Frontal cortex (tissue), 4 donors: ENCODE data around the gene BRD1. TPM values are rescaled to one million over a fixed set of nuclear protein-coding genes. Genes with fewer than 3 reads are reported as not detected.

Source experiments
- DNase-seq, 2 donors: peaks; one replicate each; pipeline ENCODE4 v3.0.0; 2012; ENCODE audit warnings: low spot score in 2 of 2
- FAIRE-seq: peaks from 2 replicates; lab custom pipeline; 2012; peaks lifted over from hg19 to GRCh38; lab: Jason Lieb, UNC
- total RNA-seq: library from RNA; depleted of rRNA; stranded (reverse); fragments of >200 nt; gene quantifications from one replicate; pipeline ENCODE4 v1.2.3, GENCODE V29; 2014
- donor health status: control.
- donor health status: control.
- donor health status: control.

The BRD1 gene
- total RNA-seq, 1 donor from 2014 or later = 50.1 TPM

DNA sequence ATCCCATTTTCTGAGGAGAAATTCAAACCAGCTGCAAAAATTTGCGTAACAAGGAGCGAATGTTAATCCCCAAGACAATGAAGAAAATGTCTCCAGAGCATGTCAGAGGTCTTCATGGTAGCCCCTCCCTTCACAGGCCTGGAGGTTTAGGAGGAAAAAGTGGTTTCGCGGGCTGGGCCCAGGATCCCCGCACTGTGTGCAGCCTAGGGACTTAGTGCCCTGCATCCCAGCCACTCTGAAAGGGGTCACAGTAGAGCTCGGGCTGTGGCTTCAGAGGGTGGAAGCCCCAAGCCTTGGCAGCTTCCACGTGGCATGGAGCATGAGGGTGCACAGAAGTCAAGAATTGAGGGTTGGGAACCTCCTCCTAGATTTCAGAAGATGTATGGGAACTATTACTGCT is 87.4 kb downstream of the BRD1 start:
- FAIRE-seq (no peak), DNase-seq (no peak)

DNA sequence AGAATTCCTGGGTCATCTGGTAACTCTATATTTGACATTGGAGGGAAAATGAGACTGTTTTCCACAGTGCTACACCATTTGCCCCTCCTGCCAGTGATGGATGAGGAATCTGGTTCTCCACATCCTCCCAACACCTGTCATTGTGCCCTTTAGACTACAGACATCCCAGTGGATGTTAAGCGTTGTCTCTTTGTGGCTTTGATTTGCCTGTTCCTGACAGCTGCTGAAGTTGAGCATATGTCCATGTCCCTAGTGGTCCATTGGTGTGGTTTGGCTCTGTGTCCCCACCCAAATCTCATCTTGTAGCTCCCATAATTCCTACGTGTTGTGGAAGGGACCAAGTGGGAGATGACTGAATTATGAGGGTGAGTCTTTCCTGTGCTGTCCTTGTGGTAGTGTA is 88.5 kb downstream of the BRD1 start:
- DNase-seq = no peak
- no peak for FAIRE-seq

DNA sequence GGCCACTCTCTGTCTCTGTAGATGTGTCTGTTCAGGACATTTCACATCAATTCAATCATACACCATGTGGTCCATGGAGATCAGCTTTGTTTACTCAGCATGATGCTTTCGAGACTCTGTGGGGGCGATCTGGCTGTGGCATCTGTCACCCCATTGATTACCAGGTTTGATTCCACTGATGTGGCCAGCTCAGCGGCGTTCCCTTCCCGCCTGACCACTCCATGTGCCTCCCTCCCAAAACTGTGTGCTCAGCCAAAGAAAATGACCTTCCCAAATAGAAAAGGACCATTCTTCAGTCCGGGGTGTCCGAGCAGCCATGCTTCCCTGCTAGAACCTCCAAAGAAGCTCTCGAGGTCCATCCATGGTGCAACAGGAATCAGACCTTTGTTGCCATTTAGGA is 89.1 kb downstream of the BRD1 start:
- DNase-seq = no peak
- FAIRE-seq = no peak

DNA sequence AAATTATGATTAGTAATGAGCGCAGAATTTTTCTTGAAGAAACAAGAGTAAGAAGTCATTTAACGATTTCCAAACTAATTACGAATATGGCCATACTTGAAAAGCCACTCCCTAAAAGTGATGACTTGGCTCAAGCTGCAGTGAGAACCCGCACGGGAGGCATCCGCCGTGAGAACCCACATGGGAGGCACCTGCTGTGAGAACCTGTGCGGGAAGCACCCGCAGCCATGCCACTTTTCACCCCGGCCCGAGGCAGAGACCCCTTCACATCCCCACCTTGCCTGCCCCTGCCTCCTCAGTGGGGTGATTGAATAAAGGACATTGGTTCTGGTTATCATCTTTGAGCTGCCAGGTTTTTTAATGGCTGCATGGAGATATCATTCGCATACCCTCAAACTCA is 89.7 kb downstream of the BRD1 start:
- DNase-seq (no peak), FAIRE-seq (no peak)

DNA sequence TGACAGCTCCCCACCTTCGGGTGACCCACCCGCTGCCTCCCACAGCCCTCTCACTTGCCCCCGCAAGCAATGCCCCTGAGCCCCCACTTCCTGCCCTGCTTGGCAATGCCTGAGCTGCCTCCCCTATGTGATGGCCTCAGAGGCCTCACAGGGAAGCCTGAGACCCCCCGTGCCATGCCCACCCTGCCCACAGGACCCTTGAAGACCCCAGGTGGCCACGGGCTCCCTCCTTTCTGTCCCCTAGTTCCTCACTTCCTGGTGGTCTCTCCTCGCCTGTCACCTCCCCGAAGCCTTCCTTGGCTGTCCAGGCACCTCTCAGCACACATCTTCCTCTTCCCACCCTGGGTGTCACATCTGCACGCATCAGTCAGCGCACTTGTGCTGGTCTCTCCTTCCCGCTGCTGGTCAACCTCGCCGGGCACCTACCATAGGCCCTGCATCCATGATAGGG is 90.5 kb downstream of the BRD1 start:
- FAIRE-seq = no peak
- no peak for DNase-seq

DNA sequence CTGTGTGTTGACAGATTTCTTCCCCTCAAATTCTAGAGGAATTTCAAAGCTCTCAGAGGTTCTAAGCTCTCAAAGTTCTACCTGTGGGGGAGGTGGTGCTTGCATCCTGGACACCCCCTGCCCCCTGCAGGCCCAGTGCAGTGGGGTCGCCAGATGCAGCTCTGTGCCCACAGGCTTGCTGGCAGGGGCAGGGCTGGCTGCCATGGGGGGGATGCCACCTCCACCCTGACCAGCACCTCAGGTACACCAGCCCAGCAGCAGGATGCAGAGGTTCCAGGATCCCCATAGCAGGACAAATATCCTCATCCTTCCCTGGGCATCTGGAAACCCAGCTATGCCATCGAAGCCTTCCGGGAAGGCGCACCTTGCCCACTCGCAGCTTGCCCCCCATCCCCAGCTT is 91.1 kb downstream of the BRD1 start:
- DNase-seq = no peak
- no peak for FAIRE-seq

DNA sequence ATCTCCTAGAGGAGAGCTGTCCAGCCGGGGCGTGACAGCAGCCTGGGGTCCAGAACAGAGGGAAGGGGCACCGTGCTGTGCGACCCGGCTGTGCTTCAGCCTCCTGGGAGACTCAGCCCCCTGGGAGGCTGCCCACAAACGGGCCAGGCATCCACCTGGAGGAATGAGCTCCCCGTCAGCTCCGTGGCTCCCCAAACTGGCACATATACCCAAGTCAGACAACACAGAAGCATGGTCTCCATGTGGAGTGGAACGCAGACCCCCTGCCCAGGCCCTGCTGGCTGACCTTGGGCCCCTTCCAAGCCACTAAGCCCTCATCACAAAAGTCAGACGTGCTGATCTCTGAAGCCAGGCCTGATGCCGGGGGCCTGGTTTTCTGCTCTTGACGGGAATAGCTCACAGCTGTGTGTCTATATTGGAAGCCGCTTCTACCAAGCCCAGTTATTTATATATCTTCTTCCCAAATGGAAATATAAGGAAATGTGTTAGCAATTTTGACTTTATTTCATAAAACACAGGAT is 91.7 kb downstream of the BRD1 start:
- FAIRE-seq (no peak), DNase-seq (peak in 1 of 2 donors; percentile 47)

DNA sequence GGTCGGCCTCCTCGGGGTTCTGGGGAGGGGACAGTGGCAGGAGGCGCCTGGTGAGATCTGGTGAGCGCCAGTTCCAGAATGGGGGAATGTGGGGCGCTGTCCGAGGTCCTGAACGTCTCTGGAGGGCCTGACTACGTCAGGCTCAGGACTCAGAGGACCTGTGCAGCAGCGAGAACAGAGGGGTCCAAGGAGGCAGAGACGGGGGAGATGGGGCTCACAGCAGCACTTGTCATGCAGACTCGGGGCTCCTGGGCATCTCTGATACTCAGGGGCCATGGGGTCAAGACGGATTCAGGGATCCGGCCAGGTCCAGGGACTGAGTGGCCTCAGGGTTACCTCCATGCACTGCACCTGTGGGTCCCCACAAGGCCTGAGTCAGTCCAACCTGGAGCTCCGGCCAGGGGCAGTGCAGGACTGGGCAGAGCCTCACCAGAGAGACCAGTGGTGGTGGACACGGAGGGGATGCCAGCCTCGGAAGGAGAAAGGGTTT is 92.2 kb downstream of the BRD1 start:
- no peak for DNase-seq
- FAIRE-seq = no peak

DNA sequence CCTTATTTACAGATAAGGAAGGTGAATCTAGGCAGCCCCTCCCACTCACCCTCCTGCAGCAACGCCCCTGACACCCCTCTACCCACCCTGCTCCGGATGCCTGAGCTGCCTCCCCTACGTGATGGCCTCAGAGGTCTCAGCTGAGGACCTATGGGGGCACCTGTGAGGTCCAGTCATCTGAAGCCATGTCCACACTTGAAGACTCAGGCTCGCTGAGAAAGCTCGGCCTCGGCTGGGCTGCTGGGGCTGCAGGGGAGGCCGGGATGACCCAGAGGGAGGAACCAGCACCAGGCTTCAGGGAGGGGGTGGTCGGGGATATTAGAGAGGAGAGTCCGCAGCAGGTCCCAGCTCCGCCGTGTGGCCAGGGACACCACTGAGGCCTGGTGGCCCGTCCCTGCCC is 92.8 kb downstream of the BRD1 start:
- no peak for FAIRE-seq
- DNase-seq = no peak

DNA sequence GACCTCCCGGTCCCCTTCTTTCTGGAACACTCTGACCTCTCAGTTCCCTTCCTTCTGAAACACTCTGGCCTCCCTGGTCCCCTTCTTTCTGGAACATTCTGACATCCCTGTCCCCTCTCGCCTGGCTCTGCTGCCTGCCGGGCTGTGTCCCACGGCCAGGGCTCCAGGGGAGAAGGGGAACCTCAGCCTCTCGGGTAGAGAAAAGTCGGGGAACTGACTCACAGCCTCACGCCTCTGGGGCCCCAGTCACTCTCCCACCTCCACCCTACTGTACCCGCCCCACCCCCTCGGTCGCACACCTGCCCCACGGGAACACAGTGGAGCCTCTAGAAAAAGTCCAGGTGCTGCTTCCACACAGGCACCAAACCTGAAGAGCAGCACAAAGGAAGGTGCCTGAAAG is 93.3 kb downstream of the BRD1 start:
- no peak for DNase-seq
- FAIRE-seq = no peak

DNA sequence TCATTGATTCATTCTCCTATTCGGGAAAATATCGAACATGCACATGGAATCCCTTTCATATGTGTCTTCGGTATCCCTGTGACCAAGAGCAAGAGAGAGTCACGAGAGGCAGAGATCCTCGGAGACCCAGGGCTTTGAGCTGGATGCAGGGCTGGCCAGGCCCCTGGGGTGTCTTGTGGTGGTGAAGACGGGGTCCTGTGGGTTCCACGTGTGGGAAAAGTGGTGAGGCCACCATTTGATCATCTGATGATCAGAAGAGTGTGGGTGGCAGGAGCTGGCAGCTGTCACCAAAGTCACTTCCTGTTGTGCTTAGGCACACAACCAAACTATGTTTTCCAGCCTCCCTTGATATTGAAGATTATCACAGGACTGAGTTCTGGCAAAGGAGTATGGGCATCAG is 94.0 kb downstream of the BRD1 start:
- no peak for FAIRE-seq
- no peak for DNase-seq

DNA sequence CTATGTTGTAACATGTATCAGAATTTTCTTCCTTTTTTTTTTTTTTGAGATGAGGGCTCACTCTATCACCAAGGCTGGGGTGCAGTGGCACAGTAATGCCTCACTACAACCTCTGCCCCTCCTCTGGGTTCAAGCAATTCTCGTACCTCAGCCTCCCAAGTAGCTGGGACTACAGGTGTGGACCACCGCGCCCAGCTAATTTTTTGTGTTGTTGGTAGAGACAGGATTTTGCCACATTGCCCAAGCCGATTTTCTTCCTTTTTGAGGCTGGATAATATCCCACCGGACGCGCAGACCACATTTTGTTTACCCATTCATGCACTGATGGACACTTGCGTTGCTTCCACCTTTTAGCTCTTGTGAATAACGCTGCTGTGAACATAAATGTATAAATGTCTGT is 97.0 kb downstream of the BRD1 start:
- DNase-seq = no peak
- no peak for FAIRE-seq

DNA sequence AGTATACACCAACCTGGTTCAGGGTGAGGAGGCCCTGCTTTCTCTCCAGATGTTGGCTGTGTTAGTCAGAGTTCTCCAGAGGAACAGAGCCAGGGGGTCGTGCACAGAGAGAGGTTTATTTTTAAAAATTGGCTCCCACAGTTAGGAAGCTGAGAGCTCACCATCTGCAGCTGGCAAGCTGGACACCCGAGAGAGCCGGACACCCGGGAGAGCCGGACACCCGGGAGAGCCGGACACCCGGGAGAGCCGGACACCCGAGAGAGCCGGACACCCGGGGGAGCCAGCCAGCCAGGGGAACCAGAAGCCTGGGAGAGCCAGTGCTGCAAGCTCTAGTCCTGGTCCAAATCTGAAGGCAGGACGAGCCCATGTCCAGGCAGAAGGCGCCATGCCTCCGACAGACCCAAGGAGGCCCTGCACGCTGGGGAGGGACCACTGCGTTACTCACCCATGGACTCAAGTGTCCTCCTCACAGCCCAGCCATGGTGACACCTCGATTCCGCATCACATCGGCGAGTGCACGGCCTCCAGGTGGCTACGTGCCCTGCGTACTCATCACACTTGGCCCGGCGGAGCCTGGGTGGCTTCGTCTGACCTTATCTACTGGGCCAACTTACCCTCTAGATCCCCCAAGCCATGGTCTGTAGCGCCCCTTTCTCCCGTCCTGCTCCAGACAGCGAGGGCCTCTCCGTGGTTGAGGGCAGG is 99.0 kb downstream of the BRD1 start:
- no peak for DNase-seq
- FAIRE-seq = no peak

DNA sequence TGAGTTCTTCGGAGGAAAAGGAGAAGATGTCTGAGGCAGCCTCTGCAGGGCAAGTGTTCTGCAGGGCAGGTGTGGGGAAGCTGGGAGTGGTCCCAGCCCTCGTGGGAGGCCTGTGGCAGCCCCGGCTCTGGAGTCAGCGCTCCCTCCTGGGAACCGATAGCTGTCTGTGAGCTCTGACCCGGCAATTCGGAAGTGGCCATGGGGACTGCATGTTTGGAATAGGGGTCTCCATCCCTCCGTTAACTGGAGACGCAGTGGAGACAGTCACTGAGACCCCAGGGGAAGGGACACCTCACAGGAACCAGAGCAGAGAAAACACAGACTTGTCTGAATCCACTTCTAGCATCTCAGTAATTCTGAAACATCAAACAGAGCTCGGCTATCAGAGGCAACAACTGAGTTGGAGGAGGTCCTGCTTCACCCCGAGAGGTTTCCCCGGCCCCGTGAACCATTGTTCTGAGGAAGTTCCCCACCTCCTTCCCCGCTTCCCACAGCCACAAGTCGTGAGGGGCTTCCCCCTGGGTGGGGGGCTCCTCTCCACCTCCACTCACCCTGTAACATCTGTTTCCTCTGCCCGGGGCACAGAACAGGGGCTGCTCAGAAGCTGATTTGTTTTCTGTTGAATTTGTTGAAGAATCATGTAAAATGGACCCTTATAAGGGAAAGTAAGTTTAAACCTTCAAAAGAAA is 99.6 kb downstream of the BRD1 start:
- FAIRE-seq = no peak

DNA sequence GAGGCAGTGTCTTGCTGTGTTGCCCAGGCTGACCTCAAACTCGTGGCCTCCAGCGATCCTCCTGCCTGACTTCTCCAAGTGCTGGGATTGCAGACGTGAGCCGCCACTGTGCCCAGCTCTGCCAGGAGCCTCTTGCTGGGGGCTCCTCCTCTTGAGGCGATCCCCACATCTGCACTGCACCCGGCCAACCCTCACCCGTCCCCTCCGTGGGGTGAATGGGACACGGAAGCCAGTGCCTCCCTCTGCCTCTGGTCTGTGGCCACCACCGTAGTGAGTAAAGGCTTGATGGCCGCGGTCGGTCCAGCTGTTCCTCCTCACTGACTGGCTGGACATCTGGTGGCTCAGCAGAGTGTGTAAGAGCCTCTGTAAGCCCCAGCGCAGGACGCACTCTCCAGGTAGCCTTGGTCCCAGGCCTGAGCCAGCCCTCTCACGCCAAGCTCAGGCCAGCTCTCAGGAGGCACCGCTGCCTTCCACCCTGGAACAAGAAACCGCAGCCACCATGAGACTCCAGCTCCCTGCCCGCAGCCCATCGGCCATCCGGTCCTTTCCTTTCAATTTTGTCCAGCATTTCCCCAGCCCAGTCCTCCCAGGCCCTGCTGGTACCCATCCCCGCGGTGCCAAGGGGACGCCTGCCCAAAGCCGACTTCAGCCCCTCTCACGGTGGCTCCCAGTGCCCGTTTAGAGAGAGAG is 100.3 kb downstream of the BRD1 start:
- FAIRE-seq (no peak), DNase-seq (no peak)

More for the DNA sequence above, 99.6 kb downstream of the BRD1 start:
- DNase-seq = no peak

DNA sequence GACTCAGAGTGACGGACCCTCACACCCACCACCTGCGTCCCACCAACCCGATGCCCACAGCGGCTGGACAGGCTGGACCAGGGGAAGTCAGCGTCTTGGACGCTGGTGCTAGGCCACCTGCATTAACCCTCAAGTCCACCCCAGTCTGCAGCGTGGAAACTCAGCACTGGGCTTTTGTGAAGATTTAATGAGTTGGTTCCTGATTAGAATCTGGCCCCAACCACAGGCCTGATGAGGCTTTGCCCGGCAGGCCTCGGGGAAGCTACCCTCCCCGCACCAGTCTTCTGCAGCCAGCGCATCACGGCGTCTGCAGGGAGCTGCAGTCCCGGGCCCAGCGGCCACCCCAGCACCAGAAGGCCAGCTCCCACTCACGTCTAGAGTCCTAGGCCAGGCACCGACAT is 101.0 kb downstream of the BRD1 start:
- DNase-seq (no peak), FAIRE-seq (no peak)

DNA sequence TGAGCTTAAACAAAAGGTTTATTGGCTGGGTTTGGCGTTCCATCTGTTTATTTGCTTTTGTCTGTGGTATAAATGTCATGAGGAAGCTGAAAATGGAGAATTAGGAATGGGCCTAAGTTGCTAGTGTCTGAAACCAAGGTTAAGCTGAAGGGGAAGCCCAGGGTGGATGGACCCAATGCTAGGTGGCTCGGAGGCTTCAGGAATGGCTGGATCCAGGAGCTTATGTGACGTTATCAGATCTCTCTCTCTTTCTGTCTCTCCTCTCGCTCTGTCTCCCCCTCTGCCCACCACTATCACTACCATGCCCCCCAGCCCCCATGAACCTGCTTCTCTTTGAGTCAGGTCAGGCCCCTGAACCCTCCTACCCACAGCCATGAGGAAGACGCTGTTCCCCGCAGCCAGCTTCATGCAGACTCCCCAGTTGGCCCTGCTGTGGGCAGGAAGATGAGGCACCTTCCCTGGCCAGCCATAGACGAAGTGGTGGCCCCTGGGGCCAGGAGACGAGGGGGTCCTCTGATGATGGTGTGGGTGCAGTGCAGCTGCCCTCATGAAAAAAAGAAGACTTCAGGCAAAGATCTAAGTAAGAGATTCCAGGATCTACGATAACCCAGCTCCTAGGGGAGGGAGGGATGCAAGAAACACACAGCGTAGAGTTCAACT is 101.5 kb downstream of the BRD1 start:
- DNase-seq (no peak), FAIRE-seq (no peak)

DNA sequence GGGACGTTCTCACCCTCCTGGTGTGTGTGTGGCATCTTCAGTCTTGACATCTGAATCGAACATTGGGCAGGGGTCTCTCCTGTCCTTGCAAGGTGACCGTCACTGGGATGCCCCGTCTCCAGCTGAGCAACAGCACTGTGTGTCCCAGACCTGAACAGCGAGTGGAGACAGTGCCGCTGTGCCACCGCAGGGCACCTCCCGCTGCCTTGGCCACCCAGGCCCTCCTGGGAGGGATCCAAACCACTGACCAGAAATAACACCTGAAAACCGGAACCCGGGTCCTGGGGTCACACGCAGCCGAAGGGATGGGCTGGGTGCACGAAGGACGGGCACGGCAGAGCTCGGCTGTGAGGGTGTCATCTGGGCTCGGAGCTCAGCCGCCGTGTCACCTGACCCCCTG is 102.2 kb downstream of the BRD1 start:
- FAIRE-seq = no peak

DNA sequence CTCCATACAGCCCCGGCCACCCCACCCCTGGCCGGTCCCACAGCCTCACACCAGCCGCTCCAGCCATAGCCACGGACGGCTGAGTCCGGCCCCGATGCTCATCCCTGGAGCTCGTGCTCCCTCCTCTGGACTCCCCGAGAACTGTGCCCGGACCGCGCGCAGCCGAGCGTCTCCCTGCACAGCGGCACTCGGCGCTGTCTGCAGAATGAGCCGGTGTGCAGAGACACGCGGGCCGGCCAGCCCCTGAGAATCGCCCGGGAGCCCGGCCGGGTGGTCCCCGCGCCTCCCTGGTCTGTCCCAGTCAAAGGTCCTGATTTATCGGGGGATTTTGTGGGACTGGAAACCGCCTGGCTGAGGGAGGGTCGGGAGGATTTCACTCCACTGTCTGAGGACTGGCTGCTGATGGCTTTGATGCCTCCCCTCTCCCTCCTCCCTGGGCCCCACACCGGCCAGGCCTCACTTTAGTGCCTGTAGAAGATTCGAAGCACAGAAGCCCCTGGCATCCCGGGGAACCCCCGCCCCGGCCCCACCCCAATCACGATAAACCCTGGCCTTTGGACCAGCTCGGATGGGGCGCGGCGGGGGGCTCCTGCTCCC is 102.7 kb downstream of the BRD1 start:
- peak; percentile 79 to 92 for DNase-seq
- FAIRE-seq = no peak

More for the DNA sequence above, 102.2 kb downstream of the BRD1 start:
- DNase-seq = no peak
